Spleen (tissue), 11 donors: Measurements from ENCODE around the gene BAAT. TPM values are rescaled to one million over a fixed set of nuclear protein-coding genes. Genes with fewer than 3 reads are reported as not detected.

ENCODE experiments used
- DNase-seq: peaks from one replicate; pipeline ENCODE4 v3.0.0-alpha.2; 2020
- H3K27ac ChIP-seq, 8 donors: fragments of 200-600 bp; sonication (generic) in 7 of 8; 1 replicate in 4 of 8; 2 replicates in 4 of 8; pipeline versions ENCODE4 v1.5.0 to v1.8.0; 2016 to 2021; ENCODE audit warnings: inconsistent platforms in 4 of 8, mild to moderate bottlenecking in 4 of 8, moderate library complexity in 1 of 8
- H3K27me3 ChIP-seq, 7 donors: fragments of 200-600 bp; sonication (generic) in 6 of 7; replicated peaks in 1 of 7; 1 replicate in 4 of 7; 2 replicates in 3 of 7; pipeline versions ENCODE4 v1.5.0 to v1.8.0; 2016 to 2021; ENCODE audit warnings: inconsistent platforms in 3 of 7, mild to moderate bottlenecking in 1 of 7
- H3K36me3 ChIP-seq, 6 donors: fragments of 200-600 bp; sonication (generic) in 5 of 6; 1 replicate in 4 of 6; 2 replicates in 2 of 6; pipeline versions ENCODE4 v1.5.0 to v1.8.0; 2016 to 2021; ENCODE audit warnings: inconsistent platforms in 2 of 6
- H3K4me1 ChIP-seq, 6 donors: fragments of 200-600 bp; sonication (generic) in 5 of 6; 1 replicate in 3 of 6; 2 replicates in 3 of 6; pipeline versions ENCODE4 v1.5.0 to v1.8.0; 2016 to 2021; ENCODE audit warnings: inconsistent platforms in 3 of 6
- H3K4me3 ChIP-seq, 8 donors: fragments of 200-600 bp; sonication (generic) in 7 of 8; 1 replicate in 4 of 8; 2 replicates in 4 of 8; pipeline versions ENCODE4 v1.5.0 to v1.8.0; 2016 to 2021; ENCODE audit warnings: inconsistent platforms in 4 of 8, mild to moderate bottlenecking in 4 of 8, moderate library complexity in 2 of 8
- H3K9me3 ChIP-seq, 8 donors: fragments of 200-600 bp; sonication (generic) in 7 of 8; 1 replicate in 4 of 8; 2 replicates in 4 of 8; pipeline versions ENCODE4 v1.5.0 to v1.8.0; 2016 to 2021; ENCODE audit warnings: inconsistent platforms in 4 of 8
- POLR2A ChIP-seq, 3 donors: fragments of 450-650 bp; IDR thresholded peaks; one replicate each; pipeline ENCODE4 v1.5.1; 2017; ENCODE audit warnings: antibody characterized with exemption in 3 of 3, mild to moderate bottlenecking in 1 of 3
- POLR2AphosphoS5 ChIP-seq, 3 donors: sonication (generic); formaldehyde crosslinking; IDR thresholded peaks; one replicate each; pipeline ENCODE4 v1.5.1; 2017; ENCODE audit warnings: antibody characterized with exemption in 3 of 3
- WGBS, 5 donors: extraction: QIAGEN DNeasy Blood & Tissue Kit in 3 of 5; methylation state at CpG; one replicate each; pipeline versions ENCODE4 v1.1.5 to v1.1.7; 2013 to 2018; 5-methylcytosine and 5-hydroxymethylcytosine counted together
- intact Hi-C: fragments of 100-400 bp; cut with DNase I; formaldehyde crosslinking; loops from one replicate; pipeline ENCODE4 v1.15.0; 2023; ENCODE audit warnings: low total_unique reads
- polyA plus RNA-seq, 3 donors: library from polyadenylated mRNA; stranded (reverse); fragments of 200-250 nt; gene quantifications; one replicate each; pipeline ENCODE4 v1.2.1, GENCODE V29; 2013
- total RNA-seq, 7 donors: library from RNA; depleted of rRNA in 3 of 7; stranded (reverse); fragments of >200 nt in 3 of 7; fragmentation: NEBNext Ultra II Directional in 4 of 7; extraction: Animal tissue kit (Norgen Biotek cat#: 25700) in 4 of 7; gene quantifications; one replicate each; pipeline versions ENCODE4 v1.1.0 to v1.2.1, GENCODE V29; 2016 to 2021
- TF ChIP-seq, protein P1 (sequence below), 11 experiments: fragments of 200-600 bp in 7 of 11; fragments of 450-650 bp in 4 of 11; sonication (generic) in 4 of 11; IDR thresholded peaks in 8 of 11; conservative IDR thresholded peaks in 3 of 11; 1 replicate in 7 of 11; 2 replicates in 4 of 11; pipeline versions ENCODE4 v1.4.0 to v1.8.0; 2016 to 2021; ENCODE audit warnings: antibody characterized with exemption in 11 of 11, inconsistent platforms in 4 of 11, mild to moderate bottlenecking in 1 of 11
- donor health status: healthy with polysubstance abuse.
- donor health status: DM: no; HTN: no; CAD: no; lungs with moderate emphysema.
- donor health status: DM: no; HTN: no; CAD: no.
- donor health status: Bipolar disorder and iron deficiency.
- donor health status: healthy.
- donor health status: DM: no; HTN: no; CAD: no.
- donor health status: DM: yes; HTN: yes; CAD: no.

The BAAT gene
- total and polyA plus RNA-seq, 10 donors, result 0.02 to 0.15 (median 0.10) TPM; not detected in 6

DNA sequence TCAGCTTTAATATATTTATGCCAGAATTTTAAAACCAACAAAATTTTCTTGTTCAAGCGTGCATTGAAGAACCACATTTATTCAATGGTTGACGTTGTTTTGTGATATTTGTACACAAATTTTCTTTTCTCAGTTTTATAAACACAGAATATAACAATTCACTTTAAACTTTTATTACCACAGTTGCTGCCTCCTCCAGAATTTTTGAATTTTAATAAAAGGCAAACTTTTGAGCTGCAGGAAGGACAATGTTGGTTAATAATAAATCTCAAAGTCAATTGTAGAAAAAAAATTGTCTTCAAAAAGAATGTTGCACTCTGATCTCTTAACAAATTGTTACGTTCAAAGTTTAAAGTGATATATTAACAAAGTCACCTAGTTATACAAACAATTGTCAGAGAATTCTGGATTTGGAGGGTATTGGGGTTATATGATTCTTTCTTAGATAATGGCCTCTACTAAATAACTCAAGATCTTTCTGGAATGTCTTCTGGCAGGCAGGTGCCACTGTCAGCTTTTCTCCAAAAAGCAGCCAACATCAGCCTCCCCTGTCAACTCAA, 60.5 kb downstream of the BAAT start:
- Histone ChIP-seq H3K36me3 (no peaks in the 10 kb centered on the region), H3K9me3 (peaks cover 0 to 18% (median 8%) of the 10 kb centered on the region in 8 donors), H3K27me3 (no peaks in the 10 kb centered on the region), H3K4me1 (no peaks in the 10 kb centered on the region), H3K27ac (no peak overlapping the region), H3K4me3 (no peak overlapping the region)
- TF ChIP-seq POLR2AphosphoS5 (IDR thresholded peaks at IDR 0.05) (no peak), POLR2A (IDR thresholded peaks at IDR 0.05) (no peak)
- TF ChIP-seq, protein P1, sequence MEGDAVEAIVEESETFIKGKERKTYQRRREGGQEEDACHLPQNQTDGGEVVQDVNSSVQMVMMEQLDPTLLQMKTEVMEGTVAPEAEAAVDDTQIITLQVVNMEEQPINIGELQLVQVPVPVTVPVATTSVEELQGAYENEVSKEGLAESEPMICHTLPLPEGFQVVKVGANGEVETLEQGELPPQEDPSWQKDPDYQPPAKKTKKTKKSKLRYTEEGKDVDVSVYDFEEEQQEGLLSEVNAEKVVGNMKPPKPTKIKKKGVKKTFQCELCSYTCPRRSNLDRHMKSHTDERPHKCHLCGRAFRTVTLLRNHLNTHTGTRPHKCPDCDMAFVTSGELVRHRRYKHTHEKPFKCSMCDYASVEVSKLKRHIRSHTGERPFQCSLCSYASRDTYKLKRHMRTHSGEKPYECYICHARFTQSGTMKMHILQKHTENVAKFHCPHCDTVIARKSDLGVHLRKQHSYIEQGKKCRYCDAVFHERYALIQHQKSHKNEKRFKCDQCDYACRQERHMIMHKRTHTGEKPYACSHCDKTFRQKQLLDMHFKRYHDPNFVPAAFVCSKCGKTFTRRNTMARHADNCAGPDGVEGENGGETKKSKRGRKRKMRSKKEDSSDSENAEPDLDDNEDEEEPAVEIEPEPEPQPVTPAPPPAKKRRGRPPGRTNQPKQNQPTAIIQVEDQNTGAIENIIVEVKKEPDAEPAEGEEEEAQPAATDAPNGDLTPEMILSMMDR (IDR thresholded peaks at IDR 0.05 in 8 of 11, conservative IDR thresholded peaks at IDR 0.05 in 3 of 11), result no peak
- 74 to 89% (median 82%) methylated on average over 3 of the region's 3 CpGs for WGBS, 5 donors
- DNase-seq, result no peak
- intact Hi-C loops, result no loop called here

DNA sequence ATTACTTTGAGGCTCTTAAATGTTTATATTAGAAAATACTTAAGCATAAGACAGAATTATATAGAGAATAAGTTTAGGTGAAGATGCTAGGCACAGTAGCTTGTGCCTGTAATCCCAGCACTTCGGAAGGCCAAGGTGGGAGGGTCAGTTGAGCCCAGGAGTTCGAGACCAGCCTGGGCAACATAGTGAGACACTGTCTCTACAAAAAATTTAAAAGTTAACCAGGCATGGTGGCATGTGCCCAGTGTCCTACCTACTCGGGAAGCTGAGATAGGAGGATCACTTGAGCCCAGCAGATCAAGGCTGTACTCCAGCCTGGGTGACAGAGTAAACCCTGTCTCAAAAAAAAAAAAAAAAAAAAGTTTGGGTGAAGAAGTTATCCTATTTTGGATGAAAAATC, 61.7 kb downstream of the BAAT start:
- no peaks in the 10 kb centered on the region for H3K36me3 ChIP-seq
- no peak for DNase-seq
- no peak for TF ChIP-seq POLR2AphosphoS5 (IDR thresholded peaks at IDR 0.05)
- TF ChIP-seq POLR2A (IDR thresholded peaks at IDR 0.05), result no peak
- TF ChIP-seq, protein P1 (IDR thresholded peaks at IDR 0.05 in 8 of 11, conservative IDR thresholded peaks at IDR 0.05 in 3 of 11), result no peak
- H3K9me3 ChIP-seq, result peaks cover 0 to 16% (median 8%) of the 10 kb centered on the region in 8 donors
- H3K4me3 ChIP-seq, result no peak overlapping the region
- no peaks in the 10 kb centered on the region for H3K4me1 ChIP-seq
- no peaks in the 10 kb centered on the region for H3K27me3 ChIP-seq
- no peak overlapping the region for H3K27ac ChIP-seq
- intact Hi-C loops, result no loop called here
- WGBS, 5 donors, result 73 to 86% (median 80%) methylated on average over 3 of the region's 3 CpGs

DNA sequence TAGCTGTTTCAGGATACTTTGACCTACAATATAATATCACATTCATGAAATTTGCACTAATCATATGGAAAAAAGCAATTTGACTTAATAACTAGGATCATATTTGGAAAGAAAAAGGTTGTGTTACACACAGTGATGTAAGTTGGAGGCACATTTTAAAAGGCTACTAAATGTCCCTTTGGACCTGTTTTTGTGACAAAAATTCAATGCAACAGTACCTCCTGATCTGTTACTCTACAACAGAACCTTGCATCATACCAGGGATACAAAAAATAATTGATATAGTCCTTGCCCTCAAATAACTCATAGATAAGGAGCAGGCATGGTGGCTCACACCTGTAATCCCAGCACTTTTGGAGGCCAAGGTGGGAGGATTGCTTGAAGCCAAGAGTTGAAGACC, 67.1 kb downstream of the BAAT start:
- intact Hi-C loops, result loop anchor here (10.0 kb wide), 1 partner anchor 603 kb away; no protein-coding TSS in a partner anchor
- Histone ChIP-seq H3K27me3 (no peaks in the 10 kb centered on the region), H3K27ac (no peak overlapping the region), H3K9me3 (no peaks in the 10 kb centered on the region), H3K4me3 (no peak overlapping the region), H3K36me3 (no peaks in the 10 kb centered on the region), H3K4me1 (no peaks in the 10 kb centered on the region)
- DNase-seq, result no peak
- TF ChIP-seq POLR2AphosphoS5 (IDR thresholded peaks at IDR 0.05) (no peak), POLR2A (IDR thresholded peaks at IDR 0.05) (no peak)
- TF ChIP-seq, protein P1 (IDR thresholded peaks at IDR 0.05 in 8 of 11, conservative IDR thresholded peaks at IDR 0.05 in 3 of 11), result no peak

DNA sequence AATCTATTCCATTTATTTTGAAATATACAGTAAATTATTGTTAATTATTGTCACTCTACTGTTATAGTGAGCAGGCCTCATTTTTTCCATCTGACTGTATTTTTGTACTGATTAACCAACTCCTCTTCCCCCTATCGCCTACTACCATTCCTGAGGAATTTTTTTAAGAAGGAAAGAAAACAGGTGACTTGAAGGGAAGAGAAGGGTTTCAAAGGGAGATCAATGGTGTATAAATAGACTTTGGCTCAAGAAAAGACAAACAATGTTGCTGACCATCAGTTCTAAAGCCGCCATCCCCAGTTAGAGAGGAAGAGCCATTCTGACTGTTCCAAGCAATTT, 69.7 kb downstream of the BAAT start:
- WGBS, 5 donors, result 63 to 86% (median 78%) methylated on average over 2 of the region's 2 CpGs
- peaks cover 0 to 4% (median 0%) of the 10 kb centered on the region in 7 donors for H3K27me3 ChIP-seq

More for the DNA sequence above, 69.7 kb downstream of the BAAT start:
- TF ChIP-seq POLR2A (IDR thresholded peaks at IDR 0.05) (no peak), POLR2AphosphoS5 (IDR thresholded peaks at IDR 0.05) (no peak)
- TF ChIP-seq, protein P1 (IDR thresholded peaks at IDR 0.05 in 8 of 11, conservative IDR thresholded peaks at IDR 0.05 in 3 of 11), result no peak
- H3K27ac ChIP-seq, result no peak overlapping the region
- H3K4me1 ChIP-seq, result no peaks in the 10 kb centered on the region
- no peaks in the 10 kb centered on the region for H3K9me3 ChIP-seq
- no peaks in the 10 kb centered on the region for H3K36me3 ChIP-seq
- H3K4me3 ChIP-seq, result no peak overlapping the region
- no peak for DNase-seq
- intact Hi-C loops, result loop anchor here (10.0 kb wide), 1 partner anchor 600 kb away; no protein-coding TSS in a partner anchor
